GM21367 (cell line): ENCODE data around the gene PRLH.

Experiments
- ATAC-seq: cut with Tn5 transposase; IDR thresholded peaks from one replicate; pipeline ENCODE4 v1.9.1; 2021; ENCODE audit not compliant: unreplicated experiment

The PRLH gene

GRCh38 chr2:237566401-237567235 lies at the start of gene PRLH:
PRLH (plus strand) TSS chr2:237566574; CDS start chr2:237566574, 0 bp downstream.
- no peak for ATAC-seq

GRCh38 chr2:237517163-237517562 lies 49.2 kb upstream of the PRLH start:
- no peak for ATAC-seq

GRCh38 chr2:237517990-237518389 lies 48.4 kb upstream of the PRLH start:
- ATAC-seq, result no peak

- ATAC-seq, result no peak
These were observed 46.7 kb upstream of the PRLH start for GRCh38 chr2:237519506-237520245.

GRCh38 chr2:237520290-237520689 lies 46.1 kb upstream of the PRLH start:
- ATAC-seq, result no peak

GRCh38 chr2:237524631-237525030 lies 41.7 kb upstream of the PRLH start:
- no peak for ATAC-seq

GRCh38 chr2:237525559-237526157 lies 40.7 kb upstream of the PRLH start:
- ATAC-seq, result no peak

GRCh38 chr2:237527233-237527632 lies 39.1 kb upstream of the PRLH start:
- ATAC-seq, result no peak

- no peak for ATAC-seq
These were observed 38.6 kb upstream of the PRLH start for GRCh38 chr2:237527766-237528165.

- ATAC-seq, result peak; percentile 85
These were observed 36.6 kb upstream of the PRLH start for GRCh38 chr2:237529452-237530402.

- ATAC-seq, result peak; percentile 52
These were observed 35.6 kb upstream of the PRLH start for GRCh38 chr2:237530472-237531433.

GRCh38 chr2:237532160-237532559 lies 34.2 kb upstream of the PRLH start:
- ATAC-seq, result no peak

GRCh38 chr2:237533668-237534161 lies 32.7 kb upstream of the PRLH start:
- no peak for ATAC-seq

GRCh38 chr2:237534380-237534779 lies 32.0 kb upstream of the PRLH start:
- no peak for ATAC-seq

- no peak for ATAC-seq
These were observed 30.8 kb upstream of the PRLH start for GRCh38 chr2:237535385-237536082.

GRCh38 chr2:237536083-237536415 lies 30.3 kb upstream of the PRLH start:
- ATAC-seq, result no peak

GRCh38 chr2:237536617-237537016 lies 29.8 kb upstream of the PRLH start:
- no peak for ATAC-seq

GRCh38 chr2:237538001-237538720 lies 28.2 kb upstream of the PRLH start:
- no peak for ATAC-seq
